GM18951 (cell line): Measurements from ENCODE around the gene PDZD7.

Experiments
- POLR2A ChIP-seq: IDR thresholded peaks from 4 replicates; pipeline ENCODE4 v1.6.1; 2011; ENCODE audit warnings: mild to moderate bottlenecking; ENCODE audit not compliant: insufficient read length, insufficient read depth; ENCODE audit errors: extremely low read depth
- in situ Hi-C: fragments of 300-500 bp; cut with MboI; formaldehyde crosslinking; loops from one replicate; pipeline ENCODE4 v1.12.0; 2022; ENCODE audit warnings: low sequenced_read_pairs, mixed read lengths, inconsistent platforms; ENCODE audit not compliant: unreplicated experiment

Gene PDZD7

GRCh38 chr10:101005869-101006567 is 24.9 kb downstream of the PDZD7 start:
- TF ChIP-seq POLR2A, result no peak
- in situ Hi-C loops, result no loop called here

DNA sequence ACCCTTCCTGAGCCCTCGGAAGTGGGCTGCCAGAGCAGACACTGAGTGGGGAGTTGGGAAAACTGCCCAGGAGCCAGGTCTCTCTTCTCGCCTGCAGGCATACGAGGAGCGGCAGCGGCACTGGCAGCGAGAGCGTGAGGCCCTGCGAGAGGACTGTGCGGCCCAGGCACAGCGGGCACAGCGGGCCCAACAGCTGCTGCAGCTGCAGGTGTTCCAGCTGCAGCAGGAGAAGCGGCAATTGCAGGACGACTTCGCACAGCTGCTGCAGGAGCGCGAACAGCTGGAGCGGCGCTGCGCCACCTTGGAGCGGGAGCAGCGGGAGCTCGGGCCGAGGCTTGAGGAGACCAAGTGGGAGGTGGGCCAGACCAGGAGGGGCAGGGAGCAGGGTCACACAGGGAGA is 25.6 kb downstream of the PDZD7 start:
- no peak for TF ChIP-seq POLR2A
- in situ Hi-C loops, result no loop called here

- TF ChIP-seq POLR2A, result no peak
- in situ Hi-C loops, result no loop called here
These were observed 27.2 kb downstream of the PDZD7 start for GRCh38 chr10:101003639-101004206.

DNA sequence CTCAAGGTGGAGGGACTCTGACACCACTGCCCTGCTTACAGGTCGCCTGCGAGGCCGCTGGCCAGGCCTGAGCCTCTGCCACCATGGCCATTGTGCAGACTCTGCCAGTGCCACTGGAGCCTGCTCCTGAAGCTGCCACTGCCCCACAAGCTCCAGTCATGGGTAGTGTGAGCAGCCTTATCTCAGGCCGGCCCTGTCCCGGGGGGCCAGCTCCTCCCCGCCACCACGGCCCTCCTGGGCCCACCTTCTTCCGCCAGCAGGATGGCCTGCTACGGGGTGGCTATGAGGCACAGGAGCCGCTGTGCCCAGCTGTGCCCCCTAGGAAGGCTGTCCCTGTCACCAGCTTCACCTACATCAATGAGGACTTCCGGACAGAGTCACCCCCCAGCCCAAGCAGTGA is 28.5 kb downstream of the PDZD7 start:
- in situ Hi-C loops, result no loop called here
- TF ChIP-seq POLR2A, result no peak

DNA sequence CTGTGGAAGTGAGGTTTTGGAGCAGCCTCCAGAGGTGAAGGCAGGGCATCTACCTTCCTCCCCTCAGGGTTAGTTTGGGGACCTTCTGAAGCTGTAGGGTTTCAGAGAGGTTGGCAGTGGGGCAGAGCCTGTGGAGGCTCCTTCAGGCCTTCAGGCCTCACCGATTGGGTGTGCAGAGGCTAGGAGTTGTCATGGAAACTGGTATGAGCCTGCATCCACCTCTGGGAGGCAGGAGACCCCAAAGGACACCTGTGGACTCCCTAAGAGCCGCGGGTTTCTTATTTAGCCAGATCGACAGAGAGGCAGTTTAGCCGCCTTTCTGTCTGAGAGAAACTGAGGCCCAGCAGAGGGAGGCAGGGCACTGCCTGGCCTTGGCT is 29.3 kb downstream of the PDZD7 start:
- no peak for TF ChIP-seq POLR2A
- in situ Hi-C loops, result no loop called here

DNA sequence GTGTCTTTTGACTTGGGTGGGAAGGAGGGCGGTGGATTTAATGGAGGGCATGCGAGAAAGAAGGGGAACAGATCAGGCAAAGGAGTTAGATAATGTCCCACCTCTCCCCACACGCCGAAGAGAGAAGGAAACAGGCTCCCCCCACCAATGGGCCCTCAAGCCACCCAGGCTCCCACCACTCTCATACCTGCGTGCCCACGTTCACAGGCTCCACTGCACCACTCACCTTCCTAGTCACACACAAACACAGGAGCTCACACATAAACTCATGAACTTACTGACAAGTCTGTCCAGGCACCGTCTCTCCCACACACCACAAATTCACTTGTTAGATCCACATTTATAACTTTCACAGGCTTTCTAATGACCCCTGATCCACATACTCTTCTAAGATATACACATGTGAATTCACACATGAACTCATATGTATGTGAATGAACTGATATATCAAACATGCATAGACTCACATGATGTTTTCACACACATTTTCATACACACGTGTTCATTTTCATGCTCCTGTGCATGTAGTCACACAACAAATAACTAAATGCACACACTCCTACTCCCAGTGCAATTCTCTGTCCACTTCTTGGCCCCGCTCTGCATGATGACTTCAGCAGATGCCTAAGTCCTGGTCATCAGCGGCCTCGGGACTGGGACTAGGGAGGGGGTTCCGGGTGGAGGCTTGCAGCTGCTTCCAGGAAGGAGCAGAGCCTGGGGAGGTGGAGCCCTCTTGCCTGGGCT is 29.8 kb downstream of the PDZD7 start:
- TF ChIP-seq POLR2A, result no peak
- in situ Hi-C loops, result no loop called here

GRCh38 chr10:101000127-101000914 is 30.6 kb downstream of the PDZD7 start:
- TF ChIP-seq POLR2A, result no peak
- in situ Hi-C loops, result no loop called here

DNA sequence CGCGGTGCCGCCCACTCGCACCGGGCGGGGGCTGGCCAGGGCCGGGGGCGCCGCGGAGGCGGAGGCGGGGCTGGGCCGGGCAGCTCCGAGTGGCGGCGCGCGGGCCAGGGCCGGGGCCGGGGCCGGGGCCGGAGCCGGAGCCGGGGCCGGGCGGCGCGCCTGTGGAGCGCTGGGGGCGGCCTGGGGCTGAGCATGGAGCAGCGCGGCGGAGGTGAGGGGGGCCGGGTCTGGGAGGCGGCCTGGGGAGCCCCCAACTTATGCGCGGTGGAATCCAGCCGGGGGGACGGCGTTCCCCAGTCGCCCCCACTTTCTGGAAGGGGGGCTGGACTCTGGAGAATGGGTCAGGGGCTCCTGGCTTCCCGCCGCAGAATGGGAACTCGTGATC is 31.2 kb downstream of the PDZD7 start, which contains the start of gene LZTS2:
TSS of gene LZTS2 (plus strand) at position 67 of the 385 bp plus-strand sequence. CDS start 2,731 bp downstream, outside the sequence.
- in situ Hi-C loops, result no loop called here
- TF ChIP-seq POLR2A, result no peak

GRCh38 chr10:100998991-100999741 is 31.8 kb downstream of the PDZD7 start:
- in situ Hi-C loops, result no loop called here

GRCh38 chr10:100998183-100998990 is 32.5 kb downstream of the PDZD7 start:
- TF ChIP-seq POLR2A, result no peak

More at GRCh38 chr10:100998991-100999741, 31.8 kb downstream of the PDZD7 start:
- TF ChIP-seq POLR2A, result peak; percentile 40

GRCh38 chr10:100997360-100998182 is 33.4 kb downstream of the PDZD7 start:
- peak; percentile 49 for TF ChIP-seq POLR2A
- in situ Hi-C loops, result no loop called here

More at GRCh38 chr10:100998183-100998990, 32.5 kb downstream of the PDZD7 start:
- in situ Hi-C loops, result no loop called here

DNA sequence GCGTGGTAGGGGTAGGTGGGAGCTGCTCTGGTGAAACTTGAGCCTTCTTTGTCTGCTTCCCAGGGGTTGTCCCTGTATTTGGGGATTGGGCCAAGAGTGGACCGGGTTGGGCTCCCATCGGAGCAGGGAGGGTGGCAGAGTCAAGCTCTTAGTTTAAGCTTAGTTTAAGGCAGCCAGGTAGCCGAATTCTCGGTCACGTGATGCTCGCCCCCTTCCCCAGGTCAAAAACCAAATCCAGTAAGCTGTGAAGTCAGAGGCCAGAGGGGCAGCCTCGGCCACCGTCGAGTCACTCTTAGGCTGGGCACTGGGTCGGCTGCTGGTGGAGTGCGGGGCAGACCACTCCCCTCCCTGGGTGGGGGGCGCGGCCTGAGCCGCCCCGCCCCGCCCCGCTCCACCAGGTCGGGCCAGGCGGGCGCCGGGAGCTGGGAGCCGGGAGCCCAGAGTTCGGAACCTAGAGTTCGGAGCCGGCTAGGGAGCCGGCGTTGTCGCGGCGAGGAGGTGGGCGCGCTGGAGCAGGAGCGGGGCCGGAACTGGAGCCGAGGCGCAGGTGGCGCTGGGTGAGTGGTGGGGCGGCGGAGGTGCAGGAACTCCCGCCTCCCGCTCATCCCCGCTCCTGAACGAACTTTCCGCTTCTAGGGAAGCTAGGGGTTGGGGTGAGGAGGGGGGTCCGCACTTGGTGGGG is 34.1 kb downstream of the PDZD7 start:
- in situ Hi-C loops, result no loop called here

More for the DNA sequence above, 34.1 kb downstream of the PDZD7 start:
- TF ChIP-seq POLR2A, result peak; percentile 48
